ENCODE measurements around the gene SPOPL.

The SPOPL gene

DNA sequence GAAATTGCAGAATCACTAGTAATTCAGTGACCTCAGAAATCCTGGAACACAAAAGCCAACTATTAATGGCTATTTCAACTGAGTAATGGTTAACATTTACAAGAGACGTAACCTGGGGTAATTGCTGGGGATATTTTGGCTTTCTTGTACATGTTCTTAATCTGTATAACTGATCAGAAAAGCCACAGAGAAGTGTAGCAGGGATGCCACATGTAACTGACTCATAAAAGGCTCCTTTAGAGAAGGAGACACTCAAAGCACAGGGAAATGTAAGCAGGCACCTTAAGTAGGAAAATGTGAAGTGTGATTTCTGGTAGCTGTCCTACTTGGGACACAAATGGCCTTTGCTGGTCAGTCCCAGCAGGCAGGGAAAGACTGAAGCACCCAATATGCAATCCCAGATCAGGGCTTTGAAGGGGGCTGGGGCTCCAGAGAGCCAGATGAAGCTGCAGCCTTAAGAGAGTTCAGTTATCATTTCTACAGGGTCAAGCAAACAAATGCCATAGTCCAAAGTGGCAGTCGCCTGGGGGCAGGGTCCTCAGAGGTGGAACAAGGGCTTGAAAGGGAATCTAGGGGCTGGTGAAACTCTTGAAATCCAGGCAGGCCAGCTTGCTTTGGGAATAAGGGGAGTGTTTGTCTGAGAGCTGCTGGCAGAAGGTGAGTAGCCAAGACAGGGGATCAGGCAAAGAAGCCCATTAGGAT, 7.2 kb upstream of the SPOPL start:
- no peak for DNase-seq (ENCODE audit: low read depth in 2 of 2)

DNA sequence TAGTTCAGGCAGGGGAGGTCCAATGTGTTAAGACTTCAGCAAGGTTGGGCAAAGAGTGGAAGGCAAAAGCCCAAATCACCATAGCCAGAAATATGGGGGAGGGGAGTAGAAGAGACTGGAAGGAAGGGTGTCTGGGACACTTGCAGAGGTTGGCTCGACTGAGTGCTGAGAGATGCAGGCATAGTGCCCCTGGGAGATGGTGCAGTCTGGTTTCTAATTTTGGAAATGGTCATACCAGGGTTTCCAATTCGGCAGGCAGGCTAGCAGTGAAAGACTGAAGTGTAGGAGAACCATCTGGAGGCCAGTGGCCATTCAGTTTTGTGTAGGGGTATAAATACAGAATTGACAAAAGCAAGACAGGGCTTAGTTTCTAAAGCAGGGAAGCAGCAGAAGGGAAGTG, 6.2 kb upstream of the SPOPL start:
- DNase-seq (ENCODE audit: low read depth in 2 of 2) = no peak

- DNase-seq (ENCODE audit: low read depth in 2 of 2) = no peak
Observed at GRCh38 chr2:138496096-138496651, 5.4 kb upstream of the SPOPL start.

DNA sequence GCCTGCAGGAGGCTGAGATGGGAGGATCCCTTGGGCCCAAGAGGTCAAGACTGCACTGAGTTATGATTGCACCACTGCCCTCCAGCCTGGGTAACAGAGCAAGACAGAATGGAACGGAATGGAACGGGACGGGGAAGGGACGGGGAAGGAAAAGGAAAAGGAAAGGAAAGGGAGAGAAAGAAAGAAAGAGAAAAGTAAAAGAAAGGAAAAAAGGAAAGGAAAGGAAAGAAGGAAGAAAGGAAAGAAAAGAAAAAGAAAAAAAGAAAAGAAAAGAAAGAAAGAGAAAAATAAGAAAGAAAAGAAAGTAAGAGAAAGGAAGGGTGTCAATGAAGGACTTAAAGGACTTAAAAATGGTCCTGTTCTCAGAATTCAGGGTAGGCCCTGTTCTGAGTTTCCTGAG, 4.3 kb upstream of the SPOPL start:
- no peak for DNase-seq (ENCODE audit: low read depth in 2 of 2)

DNA sequence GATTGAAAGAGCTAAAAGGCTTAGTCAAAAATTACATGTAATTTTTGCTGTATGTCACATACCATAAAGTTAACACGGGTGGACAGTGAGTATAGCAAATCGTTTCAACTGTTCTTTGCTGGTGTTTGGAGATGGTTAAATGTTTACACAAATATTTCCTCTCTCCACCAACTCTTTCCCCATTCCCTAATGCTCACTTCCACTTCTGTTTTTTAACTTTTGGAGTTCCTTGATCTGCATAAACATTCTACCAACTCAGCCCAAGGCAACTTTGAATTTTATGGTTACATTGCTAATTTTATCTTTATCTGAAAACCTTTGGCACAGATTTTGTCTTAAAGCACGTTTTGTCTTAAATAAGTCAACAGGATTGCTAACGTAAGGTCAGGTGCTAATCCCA, 1.9 kb upstream of the SPOPL start:
- DNase-seq (ENCODE audit: low read depth in 2 of 2) = no peak

- DNase-seq (ENCODE audit: low read depth in 2 of 2) = no peak
Observed at GRCh38 chr2:138500592-138501424, 762 bp upstream of the SPOPL start.

GRCh38 chr2:138502255-138503086, 901 bp downstream of the SPOPL start:
- DNase-seq (ENCODE audit: low read depth in 2 of 2) = no peak

GRCh38 chr2:138503087-138503442, 1.5 kb downstream of the SPOPL start:
- DNase-seq (ENCODE audit: low read depth in 2 of 2) = no peak

DNA sequence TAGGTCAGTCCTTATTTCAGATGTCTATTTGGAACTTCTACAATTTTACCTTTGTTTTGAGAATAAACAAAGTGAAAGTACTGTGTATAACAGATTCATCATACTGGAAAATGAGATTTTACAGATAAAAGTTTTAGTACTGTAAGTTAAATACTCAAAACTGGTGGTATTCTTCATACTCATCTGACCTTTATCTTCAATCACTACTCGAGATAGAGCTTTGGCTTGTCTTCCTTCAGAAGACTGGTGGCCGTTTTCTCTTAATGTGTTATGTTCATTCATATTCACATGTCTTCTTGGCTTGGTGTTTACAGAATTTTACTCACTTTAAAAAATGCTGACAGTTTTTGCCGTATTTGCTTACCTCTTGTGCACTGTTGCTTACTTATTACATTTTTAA, 2.1 kb downstream of the SPOPL start:
- no peak for DNase-seq (ENCODE audit: low read depth in 2 of 2)

DNA sequence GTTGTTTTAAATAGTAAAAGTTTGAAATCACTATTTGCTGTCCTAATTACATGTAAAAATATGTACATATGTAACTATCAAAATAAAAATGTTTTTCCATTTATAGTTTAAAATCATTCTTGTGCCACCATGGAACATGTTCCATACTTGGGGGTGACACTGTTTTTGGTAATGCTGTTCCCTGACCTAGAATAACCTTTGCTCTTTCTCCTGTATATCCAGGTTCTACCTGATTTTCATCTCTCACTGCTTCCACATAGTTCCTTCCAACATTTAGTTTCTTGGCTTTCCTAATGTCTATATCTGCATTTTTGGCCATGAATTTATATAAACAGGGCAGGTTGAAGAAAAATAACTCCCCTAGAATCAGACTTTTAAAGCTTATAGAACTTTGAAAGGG, 2.5 kb downstream of the SPOPL start:
- no peak for DNase-seq (ENCODE audit: low read depth in 2 of 2)

DNA sequence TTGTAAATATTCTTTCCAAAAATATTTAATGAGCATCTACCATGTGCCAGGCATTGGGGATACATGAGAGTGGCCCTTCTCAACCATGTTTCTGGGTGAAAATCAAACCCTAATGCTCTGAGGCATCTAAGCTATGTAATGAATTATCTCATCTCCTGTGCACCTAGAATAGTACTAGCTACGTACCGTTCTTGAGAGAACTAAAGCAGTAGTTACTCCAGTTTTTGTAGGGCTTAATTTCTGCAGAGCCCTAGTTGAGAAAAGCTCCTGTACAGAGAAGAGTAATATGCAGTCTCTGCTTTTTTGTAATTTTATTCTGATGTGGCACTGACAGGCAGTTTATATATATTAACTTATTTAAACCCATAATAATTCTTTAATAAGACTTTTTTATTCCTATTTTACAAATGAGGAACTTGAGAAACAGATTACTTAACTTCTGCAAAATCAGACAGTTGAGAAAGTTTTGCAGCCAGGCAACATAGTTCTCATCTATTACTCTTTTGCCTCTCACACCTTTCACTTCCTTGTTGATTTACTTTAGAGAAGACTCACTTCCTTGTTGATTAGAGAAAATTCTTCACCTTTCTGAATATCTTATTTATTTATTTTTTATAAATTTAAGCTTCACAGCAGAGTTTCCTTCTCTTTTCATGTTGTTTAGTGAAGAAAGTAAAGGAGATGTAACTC, 3.1 kb downstream of the SPOPL start:
- DNase-seq (ENCODE audit: low read depth in 2 of 2) = no peak

GRCh38 chr2:138507267-138507666, 5.7 kb downstream of the SPOPL start:
- no peak for DNase-seq (ENCODE audit: low read depth in 2 of 2)

GRCh38 chr2:138510319-138510718, 8.7 kb downstream of the SPOPL start:
- DNase-seq (ENCODE audit: low read depth in 2 of 2) = no peak

DNA sequence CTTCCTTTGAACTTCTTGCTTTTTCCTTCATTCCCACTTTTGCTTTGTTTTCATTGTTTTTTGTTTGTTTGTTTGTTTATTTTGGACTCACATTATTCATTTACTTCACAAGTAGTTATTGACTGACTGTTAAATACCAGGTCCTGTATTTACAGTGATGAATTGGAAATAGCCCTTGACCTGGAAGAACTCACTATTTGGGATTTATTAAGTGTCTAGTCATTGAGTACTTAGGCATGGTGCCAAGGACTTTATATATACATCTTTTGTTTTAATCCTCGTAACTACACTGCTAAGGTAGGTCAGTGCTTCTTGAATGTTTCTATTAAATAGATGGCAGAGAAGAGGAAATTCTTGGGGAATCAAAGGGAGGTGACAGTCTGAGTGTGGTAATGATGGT, 11.1 kb downstream of the SPOPL start:
- DNase-seq (ENCODE audit: low read depth in 2 of 2) = no peak

DNA sequence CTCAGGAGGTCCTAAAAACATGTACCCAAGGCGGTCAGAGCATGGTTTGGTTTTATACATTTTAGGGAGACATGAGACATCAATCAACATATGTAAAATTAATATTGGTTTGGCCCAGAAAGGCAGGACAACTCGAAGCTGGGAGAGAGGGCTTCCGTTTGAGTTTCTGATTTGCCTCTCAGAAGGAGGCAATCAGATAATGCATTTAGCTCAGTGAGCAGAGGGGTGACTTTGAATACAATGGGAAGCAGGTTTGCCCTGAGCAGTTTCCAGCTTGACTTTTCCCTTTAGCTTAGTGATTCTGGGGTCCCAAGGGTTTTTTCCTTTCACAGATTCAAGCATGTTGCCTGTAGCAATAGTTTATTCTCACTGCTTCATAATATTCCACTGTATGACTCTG, 12.6 kb downstream of the SPOPL start:
- no peak for DNase-seq (ENCODE audit: low read depth in 2 of 2)

DNA sequence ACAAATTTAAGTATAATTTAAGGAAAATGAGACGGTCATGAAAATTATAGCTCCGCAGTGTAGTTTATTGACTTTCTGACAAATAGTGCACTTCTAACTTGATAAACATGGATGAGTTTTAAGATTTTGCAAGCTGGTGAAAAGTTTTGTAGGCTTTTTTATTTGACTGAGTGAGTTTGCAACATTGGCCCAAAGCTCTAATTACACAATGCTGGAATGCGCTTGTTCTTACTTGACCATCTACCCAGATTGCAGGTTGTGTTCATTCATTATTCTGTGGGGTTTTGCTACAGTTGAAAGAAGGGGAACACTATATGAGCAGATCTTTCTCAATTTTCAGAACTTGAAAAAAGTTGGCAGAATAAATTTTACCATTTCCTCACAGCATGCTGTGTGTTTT, 13.5 kb downstream of the SPOPL start:
- DNase-seq (ENCODE audit: low read depth in 2 of 2) = no peak

- DNase-seq (ENCODE audit: low read depth in 2 of 2) = peak; percentile 36 to 40
Observed at GRCh38 chr2:138516030-138516704, 14.6 kb downstream of the SPOPL start.

- no peak for DNase-seq (ENCODE audit: low read depth in 2 of 2)
Observed at GRCh38 chr2:138518860-138519259, 17.3 kb downstream of the SPOPL start.

- no peak for DNase-seq (ENCODE audit: low read depth in 2 of 2)
Observed at GRCh38 chr2:138521821-138522220, 20.3 kb downstream of the SPOPL start.

- no peak for DNase-seq (ENCODE audit: low read depth in 2 of 2)
Observed at GRCh38 chr2:138522556-138522955, 21.0 kb downstream of the SPOPL start.
